Peyer's patch (tissue), 4 donors: ENCODE measurements around the gene PACRG.

Experiments used
- POLR2A ChIP-seq, 2 donors: fragments of 450-650 bp; IDR thresholded peaks; one replicate each; pipeline ENCODE4 v1.5.1; 2017; ENCODE audit warnings: antibody characterized with exemption in 2 of 2, mild to moderate bottlenecking in 2 of 2, moderate library complexity in 2 of 2
- TF ChIP-seq, protein P1 (sequence below), 6 experiments: fragments of 450-650 bp in 4 of 6; fragments of 200-600 bp in 2 of 6; sonication (generic) in 1 of 6; IDR thresholded peaks; one replicate each; pipeline ENCODE4 v1.5.1; 2017 to 2019; ENCODE audit warnings: antibody characterized with exemption in 6 of 6, mild to moderate bottlenecking in 3 of 6, moderate library complexity in 1 of 6

GRCh38 chr6:163201855-163202254, 474.1 kb downstream of the PACRG start:
- TF ChIP-seq, protein P1, sequence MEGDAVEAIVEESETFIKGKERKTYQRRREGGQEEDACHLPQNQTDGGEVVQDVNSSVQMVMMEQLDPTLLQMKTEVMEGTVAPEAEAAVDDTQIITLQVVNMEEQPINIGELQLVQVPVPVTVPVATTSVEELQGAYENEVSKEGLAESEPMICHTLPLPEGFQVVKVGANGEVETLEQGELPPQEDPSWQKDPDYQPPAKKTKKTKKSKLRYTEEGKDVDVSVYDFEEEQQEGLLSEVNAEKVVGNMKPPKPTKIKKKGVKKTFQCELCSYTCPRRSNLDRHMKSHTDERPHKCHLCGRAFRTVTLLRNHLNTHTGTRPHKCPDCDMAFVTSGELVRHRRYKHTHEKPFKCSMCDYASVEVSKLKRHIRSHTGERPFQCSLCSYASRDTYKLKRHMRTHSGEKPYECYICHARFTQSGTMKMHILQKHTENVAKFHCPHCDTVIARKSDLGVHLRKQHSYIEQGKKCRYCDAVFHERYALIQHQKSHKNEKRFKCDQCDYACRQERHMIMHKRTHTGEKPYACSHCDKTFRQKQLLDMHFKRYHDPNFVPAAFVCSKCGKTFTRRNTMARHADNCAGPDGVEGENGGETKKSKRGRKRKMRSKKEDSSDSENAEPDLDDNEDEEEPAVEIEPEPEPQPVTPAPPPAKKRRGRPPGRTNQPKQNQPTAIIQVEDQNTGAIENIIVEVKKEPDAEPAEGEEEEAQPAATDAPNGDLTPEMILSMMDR (IDR thresholded peaks at IDR 0.05) = no peak
- no peak for TF ChIP-seq POLR2A (IDR thresholded peaks at IDR 0.05)
